ENCODE data around the gene SLC30A10.
"Not testable (repeated sequence)": the region's sequence is repeated elsewhere in the genome, so short reads cannot be mapped to it uniquely, and the experiment has no call there.

SLC30A10 gene

DNA sequence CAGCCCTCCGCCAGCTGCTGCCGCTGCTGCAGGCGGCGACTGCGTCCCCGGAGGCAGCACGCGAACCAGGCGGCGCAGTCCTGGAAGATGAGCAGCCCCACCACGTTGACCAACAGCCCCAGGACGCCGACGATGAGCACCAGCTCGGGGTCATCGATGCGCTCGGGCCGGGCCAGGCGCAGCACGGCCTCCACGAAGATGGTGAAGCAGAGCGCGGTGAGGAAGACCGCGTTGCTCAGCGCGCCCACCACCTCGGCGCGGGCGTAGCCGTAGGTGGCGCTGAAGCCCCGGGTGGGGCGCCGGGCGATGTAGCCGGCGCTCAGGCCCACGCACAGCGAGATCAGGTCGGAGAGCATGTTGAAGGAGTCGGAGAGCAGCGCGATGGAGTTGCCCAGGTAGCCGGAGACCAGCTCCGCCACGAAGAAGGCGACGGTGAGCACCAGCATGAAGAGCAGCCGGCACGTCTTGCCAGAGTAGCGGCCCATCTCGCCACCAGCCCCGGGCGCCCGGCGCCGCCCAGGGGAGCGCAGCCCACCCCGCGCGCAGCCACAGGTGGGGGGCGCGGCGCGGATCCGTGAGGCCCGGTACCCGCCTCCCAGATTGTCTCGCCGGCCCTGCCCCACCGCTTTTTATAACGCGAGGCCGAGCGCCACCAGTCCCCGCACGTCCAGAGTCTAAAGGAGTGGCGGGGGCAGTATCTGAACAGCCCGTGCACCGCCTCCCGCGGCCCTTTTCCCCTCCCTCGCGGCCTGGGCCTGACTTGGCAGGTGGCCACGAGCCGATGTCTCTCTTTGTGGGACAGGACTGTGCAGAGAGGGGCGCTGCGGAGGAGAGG lies at the start of gene SLC30A10:
SLC30A10 (minus strand) TSS at position 602 of the 835 bp plus-strand sequence; CDS start at position 485, 117 bp downstream.
- DNase-seq (ENCODE audit: low read depth, low spot score): no peak

DNA sequence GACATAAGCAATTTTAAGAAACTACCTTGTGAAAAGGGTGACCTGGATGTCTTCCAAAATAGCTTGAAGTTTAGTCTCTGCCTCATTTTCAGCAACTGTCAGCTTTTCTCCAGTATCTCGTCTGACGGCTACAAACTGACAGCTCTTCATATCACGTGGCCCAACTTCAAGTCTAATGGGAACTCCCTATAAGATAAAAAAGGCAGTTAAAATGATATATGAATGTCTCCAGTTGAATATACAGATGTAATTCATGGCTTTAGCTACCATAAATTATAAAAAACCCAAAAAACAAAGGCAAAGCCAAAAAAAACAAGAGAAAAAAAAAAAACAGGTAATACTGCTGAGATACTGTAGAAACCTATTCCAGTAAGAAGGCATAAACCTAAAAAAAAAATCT lies 44.9 kb upstream of the SLC30A10 start:
- no peak for DNase-seq (ENCODE audit: low read depth, low spot score)

DNA sequence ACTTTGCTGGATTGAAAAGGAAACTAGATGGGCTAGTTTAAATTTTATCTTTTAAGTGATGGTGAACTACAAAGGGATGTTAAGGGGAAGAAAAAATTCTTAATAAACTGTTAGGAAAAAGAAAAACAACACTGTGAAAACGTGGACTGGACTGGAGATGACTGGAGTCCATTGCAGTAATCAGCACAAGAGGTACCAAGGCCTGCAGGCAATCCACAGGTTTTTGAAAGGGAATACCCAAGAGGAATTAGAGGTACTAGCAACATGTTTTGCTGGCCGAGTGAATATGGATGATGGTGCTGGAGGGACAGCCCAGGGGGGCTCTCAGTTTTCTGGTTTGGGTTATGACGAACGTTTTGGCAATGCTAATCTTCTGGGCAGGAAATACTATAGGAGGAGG lies 39.0 kb upstream of the SLC30A10 start:
- DNase-seq (ENCODE audit: low read depth, low spot score): no peak

DNA sequence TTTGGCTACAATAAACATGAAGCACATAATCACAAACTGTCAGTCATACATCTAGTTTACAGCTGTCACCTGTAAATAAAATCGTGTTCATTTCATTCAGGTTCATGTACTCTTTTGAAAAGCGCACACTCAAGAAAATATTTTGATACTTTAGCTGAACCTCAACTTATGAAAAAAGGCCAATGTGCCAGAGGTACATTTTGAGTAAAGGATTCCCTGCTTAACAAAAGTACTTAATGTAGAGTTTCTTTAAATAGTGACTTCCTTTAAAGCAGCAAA lies 37.7 kb upstream of the SLC30A10 start:
- no peak for DNase-seq (ENCODE audit: low read depth, low spot score)

DNA sequence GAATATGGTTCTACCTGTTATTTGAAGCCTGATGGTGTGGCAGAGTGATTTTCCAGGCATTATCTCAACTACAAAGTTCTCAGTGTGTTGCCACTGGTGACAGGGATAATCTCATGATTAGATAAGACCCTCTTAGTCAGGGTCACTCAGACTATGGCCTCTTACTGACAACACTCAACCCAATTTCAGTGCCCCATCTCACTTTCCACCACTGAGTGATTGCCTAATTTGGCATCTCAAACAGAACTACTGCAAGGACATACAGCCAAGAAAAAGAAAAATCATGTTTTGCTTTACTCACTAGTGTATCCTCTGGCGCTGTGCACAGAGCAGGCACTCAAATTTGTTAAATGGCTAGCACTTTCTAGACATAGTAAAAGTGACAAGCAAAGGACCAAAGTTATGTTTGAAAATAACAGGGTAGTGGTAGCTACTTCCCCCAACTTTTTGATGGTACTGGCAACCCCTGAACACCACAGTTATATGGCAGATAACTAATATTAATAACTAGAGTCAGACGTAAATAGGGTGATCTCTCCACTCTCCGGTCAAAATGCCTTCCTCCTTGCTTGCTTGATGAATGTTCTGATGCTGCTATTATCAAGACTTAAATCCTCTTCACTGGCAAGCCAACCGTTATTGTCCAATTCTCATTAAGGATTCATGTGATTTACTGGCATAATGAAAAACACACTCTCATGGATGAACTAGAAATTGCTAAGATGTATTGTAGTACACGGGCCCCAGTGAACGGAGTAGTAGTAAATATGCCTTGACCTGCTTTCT lies 37.1 kb upstream of the SLC30A10 start:
- no peak for DNase-seq (ENCODE audit: low read depth, low spot score)

DNA sequence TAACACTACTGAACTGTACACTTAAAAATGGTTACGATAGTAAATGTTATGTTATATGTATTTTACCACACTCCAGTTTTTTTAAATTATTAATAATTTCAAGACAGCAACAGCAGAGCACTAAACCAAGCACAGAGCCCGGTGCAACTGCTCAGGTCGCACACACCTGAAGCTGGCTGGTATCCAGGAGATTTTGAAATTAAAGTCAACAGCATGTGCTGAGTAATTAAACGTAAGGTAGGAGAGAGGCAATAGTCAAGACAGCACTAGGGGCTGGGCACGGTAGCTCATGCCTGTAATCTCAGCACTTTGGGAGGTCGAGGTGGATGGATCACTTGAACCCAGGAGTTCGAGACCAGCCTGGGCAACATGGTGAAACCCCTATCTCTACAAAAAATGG lies 35.1 kb upstream of the SLC30A10 start:
- DNase-seq (ENCODE audit: low read depth, low spot score): no peak

DNA sequence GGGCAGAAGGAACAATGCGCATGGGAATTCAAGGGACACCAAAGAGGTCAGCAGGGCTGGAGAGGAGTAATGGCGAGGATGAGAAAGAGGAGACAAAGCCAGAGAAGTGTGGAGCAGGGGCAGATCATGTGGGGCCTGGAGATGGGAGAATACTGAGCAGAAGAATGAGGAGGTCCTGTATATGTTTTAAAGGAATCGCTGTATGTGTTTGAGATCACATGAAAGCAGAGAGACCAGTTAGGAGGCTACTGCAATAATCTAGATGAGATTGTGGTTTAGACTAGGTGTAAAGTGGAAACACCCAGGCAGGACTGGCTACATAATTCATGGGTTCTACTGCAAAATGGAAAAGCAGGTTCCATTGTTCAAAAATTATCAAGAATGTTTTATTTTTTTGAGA lies 33.3 kb upstream of the SLC30A10 start:
- DNase-seq (ENCODE audit: low read depth, low spot score): no peak

DNA sequence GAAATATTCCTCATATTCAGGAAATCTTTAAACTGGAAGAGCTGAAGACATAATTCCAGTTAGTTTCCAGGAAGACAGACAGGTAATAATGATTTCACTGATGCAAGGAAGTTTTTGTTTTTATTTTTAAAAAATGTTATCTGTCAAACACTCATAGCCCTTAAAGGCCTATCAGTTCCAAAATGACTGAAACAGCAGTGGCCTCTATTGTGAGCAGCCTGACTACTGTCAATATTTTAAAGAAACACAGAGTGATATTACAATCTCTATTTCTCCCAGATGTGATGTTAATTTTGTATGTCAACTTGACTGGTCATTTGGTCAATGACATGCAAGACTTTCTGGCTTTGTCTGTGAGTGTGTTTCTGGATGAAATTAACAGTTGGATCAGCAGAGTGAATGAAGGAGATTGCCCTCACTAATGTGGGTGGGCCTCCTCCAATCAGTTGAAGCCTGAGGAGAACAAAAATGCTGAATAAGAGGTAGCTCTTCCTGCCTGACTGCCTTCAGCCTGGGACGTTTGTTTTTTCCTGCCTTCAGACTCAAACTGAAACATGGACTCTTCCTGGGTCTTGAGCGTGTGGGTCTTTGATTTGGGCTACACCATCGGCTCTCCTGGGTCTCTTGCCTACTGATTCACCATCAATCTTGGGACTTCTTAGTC lies 31.3 kb upstream of the SLC30A10 start:
- no peak for DNase-seq (ENCODE audit: low read depth, low spot score)

DNA sequence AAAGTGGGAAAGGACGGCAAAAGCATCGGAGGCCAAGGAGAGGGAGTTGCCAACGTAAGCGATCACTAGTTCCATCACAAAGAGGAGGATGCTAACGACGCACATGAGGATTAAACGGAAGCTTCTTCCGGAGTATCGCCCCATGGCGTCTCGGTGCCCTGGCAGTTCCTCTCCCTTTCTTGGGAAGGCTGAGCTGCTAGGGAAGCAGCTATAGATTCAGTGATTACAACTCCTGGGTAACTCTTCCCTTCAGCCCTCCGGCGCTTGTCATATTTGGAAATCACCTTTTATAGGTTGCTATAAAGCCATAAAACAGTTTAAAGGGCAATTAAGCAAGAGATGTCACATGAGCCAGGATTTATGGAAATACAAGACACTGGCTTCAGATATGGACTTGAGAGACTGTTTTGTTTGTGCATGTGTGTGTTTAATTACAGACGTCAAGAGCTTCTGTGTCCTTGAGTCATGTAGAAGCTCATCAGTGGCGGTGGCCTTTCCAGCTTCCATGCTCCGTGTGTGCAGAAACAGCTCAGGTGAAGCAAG lies 30.6 kb upstream of the SLC30A10 start:
- no peak for DNase-seq (ENCODE audit: low read depth, low spot score)

DNA sequence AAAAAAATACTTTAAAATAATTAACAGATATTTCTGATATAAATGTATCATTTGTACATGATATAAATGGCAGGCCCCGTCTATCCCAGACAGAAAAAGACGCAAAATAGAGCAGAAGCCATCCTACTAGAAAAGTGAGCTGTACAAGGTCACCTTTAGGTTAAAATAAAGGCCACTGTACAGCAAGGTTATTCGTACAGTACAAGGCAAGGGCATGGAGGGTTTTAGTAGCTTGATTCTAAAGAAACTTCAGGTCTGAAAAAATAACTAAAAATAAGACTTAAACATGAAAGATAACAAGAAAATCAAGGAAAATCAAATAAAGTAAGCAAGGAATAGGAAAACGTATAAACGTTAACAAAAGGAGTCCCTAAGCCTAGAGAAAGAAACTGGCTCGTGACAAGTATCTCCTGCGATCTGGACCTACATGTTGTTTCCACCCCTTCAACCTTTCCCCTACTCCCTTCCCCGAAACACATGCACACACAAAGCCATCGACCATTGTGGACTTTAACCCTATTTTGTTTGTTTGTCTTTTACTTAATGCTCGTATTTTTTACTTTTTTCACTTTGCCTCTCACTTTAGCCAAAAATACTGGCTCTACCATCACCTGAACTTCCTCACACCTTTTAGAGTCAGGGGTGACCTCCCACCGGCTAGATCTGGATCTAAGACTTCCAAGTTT lies 26.5 kb upstream of the SLC30A10 start:
- no peak for DNase-seq (ENCODE audit: low read depth, low spot score)

DNA sequence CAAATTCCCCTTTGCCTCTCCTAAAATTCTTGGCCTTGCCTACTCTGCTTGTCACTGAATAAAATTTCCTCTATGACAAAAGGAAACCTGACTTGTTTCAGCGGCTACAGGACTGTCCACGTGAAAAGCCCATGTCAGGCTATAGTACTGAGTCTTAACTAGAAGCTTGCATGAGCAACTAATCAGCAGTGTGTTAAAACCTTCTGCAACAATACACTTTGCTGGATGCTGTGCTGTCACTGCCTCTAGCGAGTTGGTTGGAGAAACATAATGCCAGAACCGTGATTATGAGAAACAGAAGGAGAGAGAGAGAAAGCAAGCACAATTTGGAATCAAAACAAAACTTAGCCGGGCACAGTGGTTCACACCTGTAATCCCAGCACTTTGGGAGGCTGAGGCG lies 25.7 kb upstream of the SLC30A10 start:
- no peak for DNase-seq (ENCODE audit: low read depth, low spot score)

DNA sequence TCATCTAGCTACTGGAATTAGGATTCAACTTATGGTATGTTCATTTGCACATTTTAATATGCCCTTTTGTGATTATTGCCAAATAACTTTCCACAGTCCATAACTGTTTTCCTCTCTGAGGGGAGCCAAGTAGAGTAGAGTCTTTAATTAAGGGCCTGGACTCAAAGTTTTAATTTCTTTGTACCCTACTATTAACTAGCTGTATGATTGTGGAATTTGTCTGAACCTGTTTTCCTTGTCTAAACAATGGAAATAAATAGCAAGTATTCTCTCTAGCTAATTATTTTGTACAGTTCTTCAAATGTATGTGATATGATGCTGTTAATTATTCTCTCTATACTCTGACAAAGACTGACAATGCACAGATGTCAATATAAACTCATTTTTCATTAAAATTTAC lies 24.0 kb upstream of the SLC30A10 start:
- DNase-seq (ENCODE audit: low read depth, low spot score): no peak

DNA sequence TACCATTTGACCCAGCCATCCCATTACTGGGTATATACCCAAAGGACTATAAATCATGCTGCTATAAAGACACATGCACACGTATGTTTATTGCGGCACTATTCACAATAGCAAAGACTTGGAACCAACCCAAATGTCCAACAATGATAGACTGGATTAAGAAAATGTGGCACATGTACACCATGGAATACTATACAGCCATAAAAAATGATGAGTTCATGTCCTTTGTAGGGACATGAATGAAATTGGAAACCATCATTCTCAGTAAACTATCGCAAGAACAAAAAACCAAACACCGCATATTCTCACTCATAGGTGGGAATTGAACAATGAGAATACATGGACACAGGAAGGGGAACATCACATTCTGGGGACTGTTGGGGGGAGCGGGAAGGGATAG lies 20.9 kb upstream of the SLC30A10 start:
- DNase-seq (ENCODE audit: low read depth, low spot score): not testable (repeated sequence)

DNA sequence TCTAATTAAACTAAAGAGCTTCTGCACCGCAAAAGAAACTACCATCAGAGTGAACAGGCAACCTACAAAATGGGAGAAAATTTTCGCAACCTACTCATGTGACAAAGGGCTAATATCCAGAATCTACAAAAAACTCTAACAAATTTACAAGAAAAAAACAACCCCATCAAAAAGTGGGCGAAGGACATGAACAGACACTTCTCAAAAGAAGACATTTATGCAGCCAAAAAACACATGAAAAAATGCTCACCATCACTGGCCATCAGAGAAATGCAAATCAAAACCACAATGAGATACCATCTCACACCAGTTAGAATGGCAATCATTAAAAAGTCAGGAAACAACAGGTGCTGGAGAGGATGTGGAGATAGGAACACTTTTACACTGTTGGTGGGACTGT lies 20.4 kb upstream of the SLC30A10 start:
- DNase-seq (ENCODE audit: low read depth, low spot score): not testable (repeated sequence)

DNA sequence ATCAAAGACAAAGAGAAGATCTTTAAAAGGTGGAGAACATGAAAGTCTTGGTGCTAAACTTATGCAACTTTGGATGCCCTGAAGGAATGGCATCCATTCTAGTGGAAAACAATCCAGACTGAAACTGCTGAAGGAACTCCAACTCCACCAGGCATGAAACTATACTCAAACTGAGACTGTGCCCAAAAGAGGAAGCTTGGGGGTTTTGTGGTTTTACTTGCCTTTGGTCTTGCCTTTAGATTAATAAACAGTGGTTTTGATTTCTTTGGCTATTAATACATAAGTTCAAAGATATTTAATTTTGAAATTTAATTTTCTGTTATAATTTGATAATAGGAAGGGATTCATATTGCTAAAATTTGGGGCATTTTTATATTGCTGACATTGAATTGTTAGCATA lies 17.4 kb upstream of the SLC30A10 start:
- no peak for DNase-seq (ENCODE audit: low read depth, low spot score)

DNA sequence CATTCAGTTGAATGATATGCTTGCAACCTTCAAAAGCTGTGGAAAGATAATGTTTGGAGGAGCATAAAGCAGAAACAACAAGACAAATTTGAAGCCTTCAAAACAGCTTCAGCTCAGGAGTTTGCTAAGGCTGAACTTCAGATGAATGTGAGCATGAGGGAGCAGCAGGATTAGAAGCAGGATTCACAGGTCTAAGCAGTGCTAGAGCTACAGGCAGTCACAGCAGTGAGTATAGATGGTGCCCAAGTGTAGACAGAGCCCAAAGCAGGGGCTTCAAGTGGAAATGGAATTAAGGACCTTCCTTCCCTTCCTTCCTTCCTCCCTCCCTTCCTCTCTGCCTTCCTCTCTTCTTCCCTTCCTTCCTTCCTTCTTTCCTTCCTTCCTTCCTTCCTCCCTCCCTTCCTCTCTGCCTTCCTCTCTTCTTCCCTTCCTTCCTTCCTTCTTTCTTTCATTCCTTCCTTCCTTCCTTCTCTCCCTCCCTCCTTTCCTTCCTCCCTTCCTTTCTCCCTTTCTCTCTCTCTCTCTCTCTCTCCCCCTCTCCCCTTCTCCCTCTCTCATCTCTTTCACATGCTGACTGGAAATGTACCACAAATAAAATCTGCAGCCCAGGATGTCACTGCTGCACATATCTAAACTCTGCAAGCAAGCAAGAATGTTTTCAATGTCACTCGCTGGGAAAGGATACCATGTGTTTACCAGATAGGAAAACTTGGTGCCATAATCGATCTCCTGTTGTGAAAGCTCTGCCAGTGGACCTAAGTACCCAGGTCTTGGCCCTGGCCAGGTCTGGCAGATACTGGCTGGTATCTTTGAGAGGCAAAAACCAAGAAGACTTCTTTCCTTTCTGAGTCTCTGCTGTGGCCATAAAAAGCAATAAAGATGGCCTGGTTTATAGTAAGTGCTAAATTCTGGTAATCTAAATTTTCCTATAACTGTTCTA lies 13.1 kb upstream of the SLC30A10 start:
- no peak for DNase-seq (ENCODE audit: low read depth, low spot score)

DNA sequence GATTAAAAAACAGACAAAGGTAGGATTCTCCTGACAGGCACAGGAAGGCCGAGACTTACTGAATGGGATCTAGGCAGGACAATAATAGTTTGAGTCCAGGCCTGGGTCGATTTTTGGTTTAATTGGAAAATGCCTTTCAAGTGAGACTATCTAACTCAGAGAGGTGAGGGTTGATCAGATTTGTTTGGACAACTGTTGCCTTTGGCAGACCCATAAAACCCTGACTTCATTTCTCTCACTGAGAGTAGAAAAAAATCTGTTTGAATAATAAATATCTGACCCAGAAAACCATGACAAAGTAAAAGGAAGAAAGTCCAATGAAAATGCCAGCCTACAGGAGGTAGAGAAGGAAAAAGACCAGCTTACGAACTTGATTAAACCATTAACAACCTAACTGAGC lies 12.3 kb upstream of the SLC30A10 start:
- DNase-seq (ENCODE audit: low read depth, low spot score): peak; percentile 43

DNA sequence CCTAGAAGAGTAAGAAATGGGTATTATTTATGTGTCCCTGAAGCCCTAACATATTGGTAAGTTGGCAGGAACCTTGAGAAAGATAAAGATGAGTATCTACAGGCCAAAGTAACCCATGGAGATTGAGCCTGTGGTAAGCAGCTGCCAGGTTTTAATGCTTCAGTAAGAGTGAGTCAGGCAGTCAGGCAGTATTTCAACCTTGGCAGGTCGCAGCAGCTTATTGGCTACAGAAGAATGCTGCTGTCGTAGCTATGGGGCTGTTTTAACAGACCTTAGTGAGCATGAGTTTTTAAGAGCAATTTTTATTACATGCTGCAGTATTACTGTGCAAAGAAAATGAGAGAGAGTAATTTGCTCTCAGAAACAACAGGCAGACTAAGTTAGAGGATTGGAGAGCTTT lies 10.3 kb upstream of the SLC30A10 start:
- no peak for DNase-seq (ENCODE audit: low read depth, low spot score)

DNA sequence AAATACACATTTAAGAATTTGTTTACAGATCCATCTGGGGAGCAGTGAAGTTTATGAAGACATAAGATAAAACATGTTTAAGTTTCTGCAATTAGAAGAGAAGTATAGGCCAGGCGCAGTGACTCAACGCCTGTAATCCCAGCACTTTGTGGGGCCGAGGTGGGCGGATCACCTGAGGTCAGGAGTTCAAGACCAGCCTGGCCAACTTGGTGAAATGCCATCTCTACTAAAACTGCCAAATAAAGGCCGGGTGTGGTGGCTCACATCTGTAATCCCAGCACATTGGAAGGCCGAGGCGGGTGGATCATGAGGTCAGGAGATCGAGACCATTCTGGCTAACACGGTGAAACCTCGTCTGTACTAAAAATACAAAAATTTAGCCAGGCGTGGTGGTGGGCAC lies 5.4 kb upstream of the SLC30A10 start:
- not testable (repeated sequence) for DNase-seq (ENCODE audit: low read depth, low spot score)

DNA sequence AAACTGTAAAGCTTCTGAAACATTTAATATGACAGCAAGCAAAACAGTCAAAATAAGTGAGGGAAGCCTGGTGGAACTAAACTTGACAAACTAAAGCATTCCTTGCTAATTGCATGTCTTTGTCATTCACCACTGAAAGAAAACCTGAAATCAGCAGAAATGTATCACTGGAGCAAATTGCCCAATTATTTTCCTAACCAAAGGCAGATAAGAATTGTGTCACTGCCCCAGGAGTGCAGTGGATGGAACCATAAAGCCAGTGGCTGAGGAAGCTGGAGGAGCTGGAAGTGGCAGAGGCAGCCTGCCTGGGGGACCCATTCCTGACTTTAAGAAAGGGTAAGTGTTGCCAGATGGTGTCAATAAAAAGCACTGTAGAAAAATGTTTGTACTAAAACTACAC lies 2.7 kb upstream of the SLC30A10 start:
- DNase-seq (ENCODE audit: low read depth, low spot score): no peak

DNA sequence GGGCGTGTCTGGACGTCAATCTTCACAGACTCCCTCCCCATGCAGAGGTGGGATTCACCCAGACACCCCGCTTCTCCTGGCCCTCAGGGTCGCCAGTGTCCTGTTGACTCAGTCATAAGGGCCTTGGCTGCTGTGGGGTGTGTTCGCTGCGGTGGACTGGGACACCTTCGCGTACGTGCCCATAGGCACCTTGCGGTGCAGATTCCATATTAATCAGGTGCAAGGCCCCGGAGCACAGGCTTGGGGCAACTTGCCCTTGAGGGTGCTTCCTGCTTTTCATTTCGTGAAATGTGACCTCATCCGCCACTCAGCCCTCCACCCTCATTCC lies 398 bp upstream of the SLC30A10 start:
- DNase-seq (ENCODE audit: low read depth, low spot score): no peak
